Kidney (tissue), 14 donors: ENCODE data around the gene OMG. TPM values are rescaled to one million over a fixed set of nuclear protein-coding genes. Genes with fewer than 3 reads are reported as not detected.

ENCODE experiments used
- DNase-seq, 5 donors: peaks; one replicate each; pipeline ENCODE4 v3.0.0-alpha.2; 2013 to 2020
- FAIRE-seq: peaks from 2 replicates; lab custom pipeline; 2012; peaks lifted over from hg19 to GRCh38; lab: Jason Lieb, UNC
- H3K27ac ChIP-seq, 2 donors: one replicate each; pipeline ENCODE4 v1.7.0; 2013; ENCODE audit warnings: low read depth in 2 of 2, low read length in 2 of 2, inconsistent platforms in 1 of 2
- H3K27me3 ChIP-seq: one replicate; pipeline ENCODE4 v1.7.1; 2013; ENCODE audit warnings: low read length, inconsistent platforms; ENCODE audit not compliant: control insufficient read depth, insufficient read depth
- H3K36me3 ChIP-seq, 3 donors: one replicate each; pipeline versions ENCODE4 v1.7.0 to v1.7.1; 2013; ENCODE audit warnings: low read length in 3 of 3, control low read depth in 1 of 3, inconsistent platforms in 1 of 3; ENCODE audit not compliant: insufficient read depth in 3 of 3, control insufficient read depth in 2 of 3
- H3K4me1 ChIP-seq, 3 donors: one replicate each; pipeline versions ENCODE4 v1.7.0 to v1.7.1; 2013; ENCODE audit warnings: low read length in 3 of 3, inconsistent platforms in 1 of 3, low read depth in 1 of 3; ENCODE audit not compliant: control insufficient read depth in 2 of 3, insufficient read depth in 2 of 3
- H3K4me3 ChIP-seq, 3 donors: one replicate each; pipeline versions ENCODE4 v1.7.0 to v1.8.1; 2013; ENCODE audit warnings: low read length in 3 of 3, control low read depth in 1 of 3, inconsistent platforms in 1 of 3
- H3K9ac ChIP-seq, 3 donors: one replicate each; pipeline versions ENCODE4 v1.7.0 to v1.7.1; 2013; ENCODE audit warnings: low read length in 3 of 3, control low read depth in 1 of 3, inconsistent platforms in 1 of 3
- H3K9me3 ChIP-seq, 3 donors: one replicate each; pipeline versions ENCODE4 v1.7.0 to v1.7.1; 2013; ENCODE audit warnings: low read length in 3 of 3, control low read depth in 1 of 3, inconsistent platforms in 1 of 3; ENCODE audit not compliant: control insufficient read depth in 2 of 3, insufficient read depth in 1 of 3
- CTCF ChIP-seq: IDR thresholded peaks from 3 replicates; pipeline ENCODE4 v1.5.1; 2012; ENCODE audit warnings: mild to moderate bottlenecking, moderate library complexity, borderline replicate concordance; ENCODE audit not compliant: insufficient read depth; ENCODE audit errors: extremely low read depth
- intact Hi-C: fragments of 100-400 bp; cut with DNase I; formaldehyde crosslinking; loops from one replicate; pipeline ENCODE4 v1.11.1; 2022
- polyA plus RNA-seq: library from polyadenylated mRNA; stranded (reverse); fragments of 350-450 nt; fragmentation: Illumina TruSeq; extraction: RNeasy Lipid Tissue Mini Kit (QIAGEN cat#74804); gene quantifications from one replicate; pipeline ENCODE4 v1.2.3, GENCODE V29; 2014; ENCODE audit warnings: low read depth, low replicate concordance; ENCODE audit not compliant: insufficient read depth
- total RNA-seq: library from RNA; stranded (reverse); fragmentation: NEBNext Ultra II Directional; extraction: Animal tissue kit (Norgen Biotek cat#: 25700); gene quantifications from one replicate; pipeline ENCODE4 v1.2.1, GENCODE V29; 2021
- donor health status: control.
- donor health status: control.
- donor health status: control.
- donor health status: control.
- donor health status: control.
- donor health status: DM: yes; HTN: yes; CAD: no.
- donor health status: Normal renal cell carcinoma (clear cell type).

OMG gene
- total and polyA plus RNA-seq, 2 donors from 2014 or later = not detected

- no peak for FAIRE-seq
- Histone ChIP-seq H3K4me3 (no peak overlapping the region), H3K4me1 (no peaks in the 10 kb centered on the region), H3K9ac (no peak overlapping the region), H3K36me3 (no peaks in the 10 kb centered on the region), H3K27me3 (no peaks in the 10 kb centered on the region), H3K27ac (no peak overlapping the region), H3K9me3 (no peaks in the 10 kb centered on the region)
- TF ChIP-seq CTCF = no peak
- intact Hi-C loops = no loop called here
- no peak for DNase-seq
Observed at GRCh38 chr17:31295489-31295871, 1.6 kb downstream of the OMG start.

- Histone ChIP-seq H3K27ac (no peak overlapping the region), H3K9me3 (no peaks in the 10 kb centered on the region), H3K9ac (no peak overlapping the region), H3K4me3 (no peak overlapping the region), H3K36me3 (no peaks in the 10 kb centered on the region), H3K27me3 (no peaks in the 10 kb centered on the region), H3K4me1 (no peaks in the 10 kb centered on the region)
- FAIRE-seq (no peak), DNase-seq (no peak)
- no peak for TF ChIP-seq CTCF
- intact Hi-C loops = no loop called here
Observed at GRCh38 chr17:31294820-31295488, 2.1 kb downstream of the OMG start.

GRCh38 chr17:31294231-31294630 is 2.8 kb downstream of the OMG start:
- DNase-seq = no peak
- no peak overlapping the region for H3K9ac ChIP-seq
- H3K27me3 ChIP-seq = no peaks in the 10 kb centered on the region
- no peaks in the 10 kb centered on the region for H3K4me1 ChIP-seq
- FAIRE-seq = no peak
- H3K27ac ChIP-seq = no peak overlapping the region
- H3K9me3 ChIP-seq = no peaks in the 10 kb centered on the region
- H3K4me3 ChIP-seq = no peak overlapping the region
- intact Hi-C loops = no loop called here
- no peak for TF ChIP-seq CTCF
- no peaks in the 10 kb centered on the region for H3K36me3 ChIP-seq

- Histone ChIP-seq H3K4me3 (no peak overlapping the region), H3K27ac (no peak overlapping the region), H3K9me3 (no peaks in the 10 kb centered on the region), H3K9ac (no peak overlapping the region), H3K4me1 (no peaks in the 10 kb centered on the region), H3K36me3 (no peaks in the 10 kb centered on the region), H3K27me3 (no peaks in the 10 kb centered on the region)
- no peak for DNase-seq
- intact Hi-C loops = no loop called here
- no peak for TF ChIP-seq CTCF
- no peak for FAIRE-seq
Observed at GRCh38 chr17:31293581-31293980, 3.5 kb downstream of the OMG start.
